Measurements from ENCODE around the gene ANKHD1.

The ANKHD1 gene

GRCh38 chr5:140360681-140361479 is 40.8 kb upstream of the ANKHD1 start:
- TF ChIP-seq CTCF (IDR thresholded peaks at IDR 0.05) = no peak

- TF ChIP-seq CTCF (IDR thresholded peaks at IDR 0.05) = no peak
Observed at GRCh38 chr5:140361901-140362300, 39.7 kb upstream of the ANKHD1 start.

- TF ChIP-seq CTCF (IDR thresholded peaks at IDR 0.05) = no peak
Observed at GRCh38 chr5:140362311-140362710, 39.3 kb upstream of the ANKHD1 start.

GRCh38 chr5:140362875-140363630 is 38.6 kb upstream of the ANKHD1 start:
- TF ChIP-seq CTCF (IDR thresholded peaks at IDR 0.05) = peak; percentile 97

GRCh38 chr5:140363631-140364471 is 37.8 kb upstream of the ANKHD1 start:
- TF ChIP-seq CTCF (IDR thresholded peaks at IDR 0.05) = no peak

GRCh38 chr5:140364472-140364765 is 37.2 kb upstream of the ANKHD1 start:
- TF ChIP-seq CTCF (IDR thresholded peaks at IDR 0.05) = no peak

GRCh38 chr5:140365282-140365681 is 36.4 kb upstream of the ANKHD1 start:
- TF ChIP-seq CTCF (IDR thresholded peaks at IDR 0.05) = no peak

All from LNCAP (cell line).